ENCODE results near the gene RALGAPA2. TPM values are rescaled to one million over a fixed set of nuclear protein-coding genes. Genes with fewer than 3 reads are reported as not detected.

RALGAPA2 gene
- total RNA-seq (2014; rRNA removed; shearing (Covaris generic)) = 35.3 and 43.4 TPM in 2 replicates
- 7.8 and 13.1 TPM in 2 replicates for polyA plus RNA-seq (2016; fragmentation: Nextera tagmentation; extraction: Ambion mirVana)
- long read RNA-seq, partial matches to known transcripts = 1 of 2 reads
- long read RNA-seq, other reads (novel, unspliced or antisense) = 1 of 2 reads

DNA sequence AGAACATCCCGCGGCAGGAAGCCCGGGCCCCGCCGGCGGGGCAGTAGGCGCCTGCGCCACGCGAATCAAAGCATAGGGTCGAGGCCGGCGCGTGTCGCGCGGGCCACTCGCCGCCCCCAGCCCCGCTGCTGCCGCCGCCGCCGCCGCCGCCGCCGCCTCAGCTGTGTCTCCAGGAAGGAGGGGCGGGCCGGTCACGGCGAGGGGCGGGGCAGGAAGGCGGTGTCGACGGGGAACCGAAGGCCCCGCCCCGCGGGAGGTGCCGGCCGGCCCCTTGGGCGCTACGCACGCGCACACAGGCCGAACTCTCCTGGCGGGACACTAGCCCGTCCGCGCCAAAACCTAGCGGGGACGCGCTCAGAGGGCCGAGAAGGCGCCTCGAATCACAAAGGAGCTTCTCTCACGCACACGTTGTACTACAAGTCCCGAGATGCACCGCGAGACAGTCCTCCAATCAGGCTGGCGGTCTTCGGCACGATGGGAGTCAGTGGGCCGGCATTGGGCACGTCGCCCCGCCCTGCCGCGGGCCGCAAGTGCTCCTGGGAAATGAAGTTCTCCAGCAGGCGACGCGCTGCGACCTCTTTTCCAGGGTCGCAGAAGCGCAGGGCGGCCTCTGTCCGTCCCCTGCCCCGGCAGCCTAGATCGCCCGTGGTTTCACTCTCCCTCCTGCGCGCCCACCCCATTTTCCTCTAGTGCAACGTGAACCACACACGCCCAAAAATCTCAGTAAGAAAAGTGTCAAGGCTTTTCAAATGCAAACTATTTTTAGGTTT, at the start of gene RALGAPA2:
Gene RALGAPA2, minus strand, starts transcription at position 171 of the 770 bp plus-strand sequence. Its CDS starts 164 bp downstream, at position 7.
- Histone ChIP-seq H2AFZ (peak within 1 kb of the TSS; percentile 87), H3F3A (replicated peaks; ENCODE audit: low read depth) (no peaks in the 10 kb centered on the region), H3K27me3 (ENCODE audit: insufficient read depth) (no peaks in the 10 kb centered on the region), H3K9me2 (ENCODE audit: insufficient read depth) (no peaks in the 10 kb centered on the region), H3K79me2 (replicated peaks; ENCODE audit: insufficient read depth) (peaks cover 42% of the 10 kb centered on the region), H3K27ac (ENCODE audit: low read depth) (peak within 1 kb of the TSS; percentile 68; the same call in 1 of the 2 replicates), H3K4me1 (ENCODE audit: insufficient read depth) (peaks cover 9% of the 10 kb centered on the region), H3K4me2 (peak within 1 kb of the TSS; percentile 89), H4K20me1 (replicated peaks; ENCODE audit: insufficient read depth) (peaks cover 11% of the 10 kb centered on the region; the same call in 1 of the 2 replicates), H3K36me3 (ENCODE audit: insufficient read depth) (no peaks in the 10 kb centered on the region), H3K4me3 (peak within 1 kb of the TSS; percentile 76)
- peaks cover 17% of the 10 kb centered on the region for H3K4me1 Mint-ChIP-seq
- ATAC-seq (peak; percentile 92), DNase-seq (ENCODE audit: low spot score) (peak; percentile 98)
- TF ChIP-seq, protein P1, sequence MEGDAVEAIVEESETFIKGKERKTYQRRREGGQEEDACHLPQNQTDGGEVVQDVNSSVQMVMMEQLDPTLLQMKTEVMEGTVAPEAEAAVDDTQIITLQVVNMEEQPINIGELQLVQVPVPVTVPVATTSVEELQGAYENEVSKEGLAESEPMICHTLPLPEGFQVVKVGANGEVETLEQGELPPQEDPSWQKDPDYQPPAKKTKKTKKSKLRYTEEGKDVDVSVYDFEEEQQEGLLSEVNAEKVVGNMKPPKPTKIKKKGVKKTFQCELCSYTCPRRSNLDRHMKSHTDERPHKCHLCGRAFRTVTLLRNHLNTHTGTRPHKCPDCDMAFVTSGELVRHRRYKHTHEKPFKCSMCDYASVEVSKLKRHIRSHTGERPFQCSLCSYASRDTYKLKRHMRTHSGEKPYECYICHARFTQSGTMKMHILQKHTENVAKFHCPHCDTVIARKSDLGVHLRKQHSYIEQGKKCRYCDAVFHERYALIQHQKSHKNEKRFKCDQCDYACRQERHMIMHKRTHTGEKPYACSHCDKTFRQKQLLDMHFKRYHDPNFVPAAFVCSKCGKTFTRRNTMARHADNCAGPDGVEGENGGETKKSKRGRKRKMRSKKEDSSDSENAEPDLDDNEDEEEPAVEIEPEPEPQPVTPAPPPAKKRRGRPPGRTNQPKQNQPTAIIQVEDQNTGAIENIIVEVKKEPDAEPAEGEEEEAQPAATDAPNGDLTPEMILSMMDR (conservative IDR thresholded peaks at IDR 0.05; ENCODE audit: low read depth in 2 of 2) = no peak
- TF ChIP-seq EZH2 (IDR thresholded peaks at IDR 0.05; ENCODE audit: low read depth, unreplicated experiment) = no peak
- no peak for TF ChIP-seq NANOG (IDR thresholded peaks at IDR 0.05; ENCODE audit: borderline replicate concordance)
- no peak for TF ChIP-seq ZNF114 (CRISPR knock-in tag; IDR thresholded peaks at IDR 0.05)
- TF ChIP-seq, protein P2, sequence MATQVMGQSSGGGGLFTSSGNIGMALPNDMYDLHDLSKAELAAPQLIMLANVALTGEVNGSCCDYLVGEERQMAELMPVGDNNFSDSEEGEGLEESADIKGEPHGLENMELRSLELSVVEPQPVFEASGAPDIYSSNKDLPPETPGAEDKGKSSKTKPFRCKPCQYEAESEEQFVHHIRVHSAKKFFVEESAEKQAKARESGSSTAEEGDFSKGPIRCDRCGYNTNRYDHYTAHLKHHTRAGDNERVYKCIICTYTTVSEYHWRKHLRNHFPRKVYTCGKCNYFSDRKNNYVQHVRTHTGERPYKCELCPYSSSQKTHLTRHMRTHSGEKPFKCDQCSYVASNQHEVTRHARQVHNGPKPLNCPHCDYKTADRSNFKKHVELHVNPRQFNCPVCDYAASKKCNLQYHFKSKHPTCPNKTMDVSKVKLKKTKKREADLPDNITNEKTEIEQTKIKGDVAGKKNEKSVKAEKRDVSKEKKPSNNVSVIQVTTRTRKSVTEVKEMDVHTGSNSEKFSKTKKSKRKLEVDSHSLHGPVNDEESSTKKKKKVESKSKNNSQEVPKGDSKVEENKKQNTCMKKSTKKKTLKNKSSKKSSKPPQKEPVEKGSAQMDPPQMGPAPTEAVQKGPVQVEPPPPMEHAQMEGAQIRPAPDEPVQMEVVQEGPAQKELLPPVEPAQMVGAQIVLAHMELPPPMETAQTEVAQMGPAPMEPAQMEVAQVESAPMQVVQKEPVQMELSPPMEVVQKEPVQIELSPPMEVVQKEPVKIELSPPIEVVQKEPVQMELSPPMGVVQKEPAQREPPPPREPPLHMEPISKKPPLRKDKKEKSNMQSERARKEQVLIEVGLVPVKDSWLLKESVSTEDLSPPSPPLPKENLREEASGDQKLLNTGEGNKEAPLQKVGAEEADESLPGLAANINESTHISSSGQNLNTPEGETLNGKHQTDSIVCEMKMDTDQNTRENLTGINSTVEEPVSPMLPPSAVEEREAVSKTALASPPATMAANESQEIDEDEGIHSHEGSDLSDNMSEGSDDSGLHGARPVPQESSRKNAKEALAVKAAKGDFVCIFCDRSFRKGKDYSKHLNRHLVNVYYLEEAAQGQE (IDR thresholded peaks at IDR 0.05; ENCODE audit: unreplicated experiment) = no peak
- TF ChIP-seq, protein P3, sequence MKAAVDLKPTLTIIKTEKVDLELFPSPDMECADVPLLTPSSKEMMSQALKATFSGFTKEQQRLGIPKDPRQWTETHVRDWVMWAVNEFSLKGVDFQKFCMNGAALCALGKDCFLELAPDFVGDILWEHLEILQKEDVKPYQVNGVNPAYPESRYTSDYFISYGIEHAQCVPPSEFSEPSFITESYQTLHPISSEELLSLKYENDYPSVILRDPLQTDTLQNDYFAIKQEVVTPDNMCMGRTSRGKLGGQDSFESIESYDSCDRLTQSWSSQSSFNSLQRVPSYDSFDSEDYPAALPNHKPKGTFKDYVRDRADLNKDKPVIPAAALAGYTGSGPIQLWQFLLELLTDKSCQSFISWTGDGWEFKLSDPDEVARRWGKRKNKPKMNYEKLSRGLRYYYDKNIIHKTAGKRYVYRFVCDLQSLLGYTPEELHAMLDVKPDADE (IDR thresholded peaks at IDR 0.05) = peak; percentile 97
- no peak for TF ChIP-seq EZH2phosphoT487 (IDR thresholded peaks at IDR 0.05; ENCODE audit: unreplicated experiment)
- peak; percentile 64 for TF ChIP-seq POLR2AphosphoS5 (IDR thresholded peaks at IDR 0.05; ENCODE audit: low read depth)
- no peak for TF ChIP-seq ZNF331 (CRISPR knock-in tag; IDR thresholded peaks at IDR 0.05; ENCODE audit: low read depth)
- TF ChIP-seq STAT1 (IDR thresholded peaks at IDR 0.05; ENCODE audit: unreplicated experiment) = no peak
- TF ChIP-seq, protein P4, sequence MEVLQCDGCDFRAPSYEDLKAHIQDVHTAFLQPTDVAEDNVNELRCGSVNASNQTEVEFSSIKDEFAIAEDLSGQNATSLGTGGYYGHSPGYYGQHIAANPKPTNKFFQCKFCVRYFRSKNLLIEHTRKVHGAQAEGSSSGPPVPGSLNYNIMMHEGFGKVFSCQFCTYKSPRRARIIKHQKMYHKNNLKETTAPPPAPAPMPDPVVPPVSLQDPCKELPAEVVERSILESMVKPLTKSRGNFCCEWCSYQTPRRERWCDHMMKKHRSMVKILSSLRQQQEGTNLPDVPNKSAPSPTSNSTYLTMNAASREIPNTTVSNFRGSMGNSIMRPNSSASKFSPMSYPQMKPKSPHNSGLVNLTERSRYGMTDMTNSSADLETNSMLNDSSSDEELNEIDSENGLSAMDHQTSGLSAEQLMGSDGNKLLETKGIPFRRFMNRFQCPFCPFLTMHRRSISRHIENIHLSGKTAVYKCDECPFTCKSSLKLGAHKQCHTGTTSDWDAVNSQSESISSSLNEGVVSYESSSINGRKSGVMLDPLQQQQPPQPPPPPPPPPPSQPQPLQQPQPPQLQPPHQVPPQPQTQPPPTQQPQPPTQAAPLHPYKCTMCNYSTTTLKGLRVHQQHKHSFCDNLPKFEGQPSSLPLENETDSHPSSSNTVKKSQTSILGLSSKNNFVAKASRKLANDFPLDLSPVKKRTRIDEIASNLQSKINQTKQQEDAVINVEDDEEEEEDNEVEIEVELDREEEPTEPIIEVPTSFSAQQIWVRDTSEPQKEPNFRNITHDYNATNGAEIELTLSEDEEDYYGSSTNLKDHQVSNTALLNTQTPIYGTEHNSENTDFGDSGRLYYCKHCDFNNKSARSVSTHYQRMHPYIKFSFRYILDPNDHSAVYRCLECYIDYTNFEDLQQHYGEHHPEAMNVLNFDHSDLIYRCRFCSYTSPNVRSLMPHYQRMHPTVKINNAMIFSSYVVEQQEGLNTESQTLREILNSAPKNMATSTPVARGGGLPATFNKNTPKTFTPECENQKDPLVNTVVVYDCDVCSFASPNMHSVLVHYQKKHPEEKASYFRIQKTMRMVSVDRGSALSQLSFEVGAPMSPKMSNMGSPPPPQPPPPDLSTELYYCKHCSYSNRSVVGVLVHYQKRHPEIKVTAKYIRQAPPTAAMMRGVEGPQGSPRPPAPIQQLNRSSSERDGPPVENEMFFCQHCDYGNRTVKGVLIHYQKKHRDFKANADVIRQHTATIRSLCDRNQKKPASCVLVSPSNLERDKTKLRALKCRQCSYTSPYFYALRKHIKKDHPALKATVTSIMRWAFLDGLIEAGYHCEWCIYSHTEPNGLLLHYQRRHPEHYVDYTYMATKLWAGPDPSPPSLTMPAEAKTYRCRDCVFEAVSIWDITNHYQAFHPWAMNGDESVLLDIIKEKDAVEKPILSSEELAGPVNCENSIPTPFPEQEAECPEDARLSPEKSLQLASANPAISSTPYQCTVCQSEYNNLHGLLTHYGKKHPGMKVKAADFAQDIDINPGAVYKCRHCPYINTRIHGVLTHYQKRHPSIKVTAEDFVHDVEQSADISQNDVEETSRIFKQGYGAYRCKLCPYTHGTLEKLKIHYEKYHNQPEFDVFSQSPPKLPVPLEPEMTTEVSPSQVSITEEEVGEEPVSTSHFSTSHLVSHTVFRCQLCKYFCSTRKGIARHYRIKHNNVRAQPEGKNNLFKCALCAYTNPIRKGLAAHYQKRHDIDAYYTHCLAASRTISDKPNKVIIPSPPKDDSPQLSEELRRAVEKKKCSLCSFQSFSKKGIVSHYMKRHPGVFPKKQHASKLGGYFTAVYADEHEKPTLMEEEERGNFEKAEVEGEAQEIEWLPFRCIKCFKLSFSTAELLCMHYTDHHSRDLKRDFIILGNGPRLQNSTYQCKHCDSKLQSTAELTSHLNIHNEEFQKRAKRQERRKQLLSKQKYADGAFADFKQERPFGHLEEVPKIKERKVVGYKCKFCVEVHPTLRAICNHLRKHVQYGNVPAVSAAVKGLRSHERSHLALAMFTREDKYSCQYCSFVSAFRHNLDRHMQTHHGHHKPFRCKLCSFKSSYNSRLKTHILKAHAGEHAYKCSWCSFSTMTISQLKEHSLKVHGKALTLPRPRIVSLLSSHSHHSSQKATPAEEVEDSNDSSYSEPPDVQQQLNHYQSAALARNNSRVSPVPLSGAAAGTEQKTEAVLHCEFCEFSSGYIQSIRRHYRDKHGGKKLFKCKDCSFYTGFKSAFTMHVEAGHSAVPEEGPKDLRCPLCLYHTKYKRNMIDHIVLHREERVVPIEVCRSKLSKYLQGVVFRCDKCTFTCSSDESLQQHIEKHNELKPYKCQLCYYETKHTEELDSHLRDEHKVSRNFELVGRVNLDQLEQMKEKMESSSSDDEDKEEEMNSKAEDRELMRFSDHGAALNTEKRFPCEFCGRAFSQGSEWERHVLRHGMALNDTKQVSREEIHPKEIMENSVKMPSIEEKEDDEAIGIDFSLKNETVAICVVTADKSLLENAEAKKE (CRISPR knock-in tag; IDR thresholded peaks at IDR 0.05) = no peak
- no peak for TF ChIP-seq JUNB (IDR thresholded peaks at IDR 0.05; ENCODE audit: unreplicated experiment)
- TF ChIP-seq CREB1 (CRISPR knock-in tag; IDR thresholded peaks at IDR 0.05; ENCODE audit: low read depth) = peak; percentile 67
- H3K27ac Mint-ChIP-seq = peak within 1 kb of the TSS; percentile 91
- H3K27me3 Mint-ChIP-seq (ENCODE audit: insufficient read depth, low read depth, poor library complexity) = peaks cover 3% of the 10 kb centered on the region
- H3K4me3 Mint-ChIP-seq = peak within 1 kb of the TSS; percentile 75
- H3K9me3 Mint-ChIP-seq = no peaks in the 10 kb centered on the region; the same call in 2 of the 3 replicates
- H3K36me3 Mint-ChIP-seq (ENCODE audit: low read depth) = no peaks in the 10 kb centered on the region
